ENCODE results near the gene GXYLT2.
A peak's percentile ranks its signal among the peaks of the same experiment; 100 is the strongest.
"Not testable (repeated sequence)": the region's sequence is repeated elsewhere in the genome, so short reads cannot be mapped to it uniquely, and the experiment has no call there.

Gene GXYLT2

GRCh38 chr3:72928781-72929735, 41.2 kb downstream of the GXYLT2 start:
- not testable (repeated sequence) for H2BK5ac ChIP-seq (ENCODE audit: low read length); H4K8ac ChIP-seq (ENCODE audit: low read depth, low read length); H3K79me2 ChIP-seq (ENCODE audit: control insufficient read depth, insufficient read depth, low read length); H3K9ac ChIP-seq (ENCODE audit: low read length); H3K18ac ChIP-seq (ENCODE audit: low read length); H4K5ac ChIP-seq (ENCODE audit: low read length); H2AK5ac ChIP-seq (ENCODE audit: low read length); H3K23ac ChIP-seq (ENCODE audit: low read length); H2BK120ac ChIP-seq (ENCODE audit: low read depth, low read length); H3K56ac ChIP-seq (ENCODE audit: low read length); H3K27ac ChIP-seq (ENCODE audit: low read depth, low read length); DNase-seq; H3K4me2 ChIP-seq (ENCODE audit: low read length); H3K79me1 ChIP-seq (ENCODE audit: low read length); H3K27me3 ChIP-seq (ENCODE audit: insufficient read depth, low read length, poor library complexity); H3K4me3 ChIP-seq (ENCODE audit: low read length); H3K4ac ChIP-seq (ENCODE audit: low read depth, low read length); H2BK15ac ChIP-seq (replicated peaks; ENCODE audit: low read depth); H3K4me1 ChIP-seq (ENCODE audit: control insufficient read depth, low read depth, low read length); H3K36me3 ChIP-seq (ENCODE audit: control insufficient read depth, insufficient read depth, low read length)
- no CpG with 5 or more reads among the region's 51 CpGs for WGBS (ENCODE audit: extremely low coverage, insufficient coverage, low lambda C conversion rate)

- no peak overlapping the region for H3K56ac ChIP-seq (ENCODE audit: low read length)
- H3K18ac ChIP-seq (ENCODE audit: low read length), result no peak overlapping the region
- no peak overlapping the region for H4K8ac ChIP-seq (ENCODE audit: low read depth, low read length)
- WGBS (ENCODE audit: extremely low coverage, insufficient coverage, low lambda C conversion rate), result no CpG with 5 or more reads among the region's 4 CpGs
- H3K36me3 ChIP-seq (ENCODE audit: control insufficient read depth, insufficient read depth, low read length), result no peaks in the 10 kb centered on the region
- H4K5ac ChIP-seq (ENCODE audit: low read length), result no peak overlapping the region
- H3K4me3 ChIP-seq (ENCODE audit: low read length), result no peak overlapping the region
- no peak overlapping the region for H3K4me2 ChIP-seq (ENCODE audit: low read length)
- no peaks in the 10 kb centered on the region for H3K4me1 ChIP-seq (ENCODE audit: control insufficient read depth, low read depth, low read length)
- no peak overlapping the region for H2BK15ac ChIP-seq (replicated peaks; ENCODE audit: low read depth)
- H3K27me3 ChIP-seq (ENCODE audit: insufficient read depth, low read length, poor library complexity), result no peaks in the 10 kb centered on the region
- H2BK120ac ChIP-seq (ENCODE audit: low read depth, low read length), result no peak overlapping the region
- H2BK5ac ChIP-seq (ENCODE audit: low read length), result no peak overlapping the region
- no peak overlapping the region for H3K23ac ChIP-seq (ENCODE audit: low read length)
- no peak overlapping the region for H2AK5ac ChIP-seq (ENCODE audit: low read length)
- no peak overlapping the region for H3K9ac ChIP-seq (ENCODE audit: low read length)
- no peak overlapping the region for H3K27ac ChIP-seq (ENCODE audit: low read depth, low read length)
- no peaks in the 10 kb centered on the region for H3K79me2 ChIP-seq (ENCODE audit: control insufficient read depth, insufficient read depth, low read length)
- no peak for DNase-seq
- no peak overlapping the region for H3K4ac ChIP-seq (ENCODE audit: low read depth, low read length)
- no peaks in the 10 kb centered on the region for H3K79me1 ChIP-seq (ENCODE audit: low read length)
Measured at GRCh38 chr3:72930754-72931153, 42.9 kb downstream of the GXYLT2 start.

GRCh38 chr3:72932416-72932815, 44.6 kb downstream of the GXYLT2 start:
- Histone ChIP-seq H4K8ac (ENCODE audit: low read depth, low read length) (no peak overlapping the region), H3K79me2 (ENCODE audit: control insufficient read depth, insufficient read depth, low read length) (no peaks in the 10 kb centered on the region), H3K27ac (ENCODE audit: low read depth, low read length) (no peak overlapping the region), H3K18ac (ENCODE audit: low read length) (no peak overlapping the region), H3K56ac (ENCODE audit: low read length) (no peak overlapping the region), H2AK5ac (ENCODE audit: low read length) (no peak overlapping the region), H2BK5ac (ENCODE audit: low read length) (no peak overlapping the region), H3K36me3 (ENCODE audit: control insufficient read depth, insufficient read depth, low read length) (no peaks in the 10 kb centered on the region), H3K4ac (ENCODE audit: low read depth, low read length) (no peak overlapping the region), H2BK15ac (replicated peaks; ENCODE audit: low read depth) (no peak overlapping the region), H3K4me3 (ENCODE audit: low read length) (no peak overlapping the region), H3K4me1 (ENCODE audit: control insufficient read depth, low read depth, low read length) (no peaks in the 10 kb centered on the region), H3K4me2 (ENCODE audit: low read length) (no peak overlapping the region), H4K5ac (ENCODE audit: low read length) (no peak overlapping the region), H3K79me1 (ENCODE audit: low read length) (no peaks in the 10 kb centered on the region), H2BK120ac (ENCODE audit: low read depth, low read length) (no peak overlapping the region), H3K23ac (ENCODE audit: low read length) (no peak overlapping the region), H3K9ac (ENCODE audit: low read length) (no peak overlapping the region), H3K27me3 (ENCODE audit: insufficient read depth, low read length, poor library complexity) (no peaks in the 10 kb centered on the region)
- DNase-seq, result no peak

- H3K79me1 ChIP-seq (ENCODE audit: low read length), result no peaks in the 10 kb centered on the region
- H3K23ac ChIP-seq (ENCODE audit: low read length), result no peak overlapping the region
- no peak overlapping the region for H3K4me2 ChIP-seq (ENCODE audit: low read length)
- peak; percentile 97 for DNase-seq
- no peak overlapping the region for H4K8ac ChIP-seq (ENCODE audit: low read depth, low read length)
- no peak overlapping the region for H3K4me3 ChIP-seq (ENCODE audit: low read length)
- no peak overlapping the region for H3K18ac ChIP-seq (ENCODE audit: low read length)
- H2BK5ac ChIP-seq (ENCODE audit: low read length), result no peak overlapping the region
- no peaks in the 10 kb centered on the region for H3K27me3 ChIP-seq (ENCODE audit: insufficient read depth, low read length, poor library complexity)
- H3K4me1 ChIP-seq (ENCODE audit: control insufficient read depth, low read depth, low read length), result no peaks in the 10 kb centered on the region
- H4K5ac ChIP-seq (ENCODE audit: low read length), result no peak overlapping the region
- H3K56ac ChIP-seq (ENCODE audit: low read length), result no peak overlapping the region
- no peak overlapping the region for H3K4ac ChIP-seq (ENCODE audit: low read depth, low read length)
- no peaks in the 10 kb centered on the region for H3K36me3 ChIP-seq (ENCODE audit: control insufficient read depth, insufficient read depth, low read length)
- H2AK5ac ChIP-seq (ENCODE audit: low read length), result no peak overlapping the region
- no peak overlapping the region for H2BK120ac ChIP-seq (ENCODE audit: low read depth, low read length)
- no peak overlapping the region for H3K9ac ChIP-seq (ENCODE audit: low read length)
- no CpG with 5 or more reads among the region's 5 CpGs for WGBS (ENCODE audit: extremely low coverage, insufficient coverage, low lambda C conversion rate)
- H2BK15ac ChIP-seq (replicated peaks; ENCODE audit: low read depth), result no peak overlapping the region
- no peaks in the 10 kb centered on the region for H3K79me2 ChIP-seq (ENCODE audit: control insufficient read depth, insufficient read depth, low read length)
- H3K27ac ChIP-seq (ENCODE audit: low read depth, low read length), result no peak overlapping the region
Measured at GRCh38 chr3:72938471-72939265, 50.8 kb downstream of the GXYLT2 start.

- Histone ChIP-seq H3K27me3 (ENCODE audit: insufficient read depth, low read length, poor library complexity) (no peaks in the 10 kb centered on the region), H4K5ac (ENCODE audit: low read length) (no peak overlapping the region), H2AK5ac (ENCODE audit: low read length) (no peak overlapping the region), H2BK120ac (ENCODE audit: low read depth, low read length) (no peak overlapping the region), H3K4me3 (ENCODE audit: low read length) (no peak overlapping the region), H3K36me3 (ENCODE audit: control insufficient read depth, insufficient read depth, low read length) (no peaks in the 10 kb centered on the region), H3K4ac (ENCODE audit: low read depth, low read length) (no peak overlapping the region), H4K8ac (ENCODE audit: low read depth, low read length) (no peak overlapping the region), H3K9ac (ENCODE audit: low read length) (no peak overlapping the region), H3K4me2 (ENCODE audit: low read length) (no peak overlapping the region), H3K18ac (ENCODE audit: low read length) (peak overlapping the region; percentile 10), H3K79me1 (ENCODE audit: low read length) (no peaks in the 10 kb centered on the region), H3K23ac (ENCODE audit: low read length) (no peak overlapping the region), H3K79me2 (ENCODE audit: control insufficient read depth, insufficient read depth, low read length) (no peaks in the 10 kb centered on the region), H3K56ac (ENCODE audit: low read length) (no peak overlapping the region), H3K27ac (ENCODE audit: low read depth, low read length) (no peak overlapping the region), H2BK5ac (ENCODE audit: low read length) (no peak overlapping the region), H3K4me1 (ENCODE audit: control insufficient read depth, low read depth, low read length) (peaks cover 2% of the 10 kb centered on the region), H2BK15ac (replicated peaks; ENCODE audit: low read depth) (no peak overlapping the region)
- no peak for DNase-seq
- no CpG with 5 or more reads among the region's 1 CpG for WGBS (ENCODE audit: extremely low coverage, insufficient coverage, low lambda C conversion rate)
Measured at GRCh38 chr3:72941245-72941644, 53.4 kb downstream of the GXYLT2 start.
